OCI-LY1 (cell line): ENCODE measurements around the gene C1orf116.

Source experiments
- CTCF ChIP-seq: fragments of 200-600 bp; sonication (generic), shearing (Covaris generic); IDR thresholded peaks from 2 replicates; pipeline ENCODE4 v1.5.1; 2017; ENCODE audit warnings: mild to moderate bottlenecking, antibody characterized with exemption, low read length, moderate library complexity, mixed read lengths
- EZH2 ChIP-seq: fragments of 200-600 bp; sonication (generic), shearing (Covaris generic); IDR thresholded peaks from 2 replicates; pipeline ENCODE4 v1.8.0; 2017; ENCODE audit warnings: borderline replicate concordance, mixed run types, mild to moderate bottlenecking, antibody characterized with exemption, low read length, moderate library complexity, mixed read lengths

- TF ChIP-seq CTCF: no peak
- TF ChIP-seq EZH2: no peak
These were observed 9.4 kb downstream of the C1orf116 start for GRCh38 chr1:207022996-207023679.
